ENCODE results near the gene ZKSCAN3. TPM values are rescaled to one million over a fixed set of nuclear protein-coding genes. Genes with fewer than 3 reads are reported as not detected.

ZKSCAN3 gene
- total and polyA plus RNA-seq, 2 experiments from 2014 or later, result 3.0 to 7.6 TPM

- Histone ChIP-seq H3K4me1 (ENCODE audit: insufficient read depth) (no peaks in the 10 kb centered on the region), H3F3A (replicated peaks; ENCODE audit: low read depth) (no peaks in the 10 kb centered on the region), H3K27me3 (ENCODE audit: insufficient read depth) (no peaks in the 10 kb centered on the region), H3K4me3 (no peak overlapping the region), H3K4me2 (no peak overlapping the region), H4K20me1 (replicated peaks; ENCODE audit: insufficient read depth) (0 out of 2 replicates have a peak, but pooled peaks cover 3% of the 10 kb centered on the region), H3K36me3 (ENCODE audit: insufficient read depth) (no peaks in the 10 kb centered on the region), H3K27ac (ENCODE audit: low read depth) (no peak overlapping the region), H3K79me2 (replicated peaks; ENCODE audit: insufficient read depth) (no peaks in the 10 kb centered on the region), H2AFZ (no peak overlapping the region), H3K9me2 (ENCODE audit: insufficient read depth) (no peaks in the 10 kb centered on the region)
- Mint-ChIP-seq H3K4me3 (no peak overlapping the region), H3K9me3 (no peaks in the 10 kb centered on the region), H3K27ac (no peak overlapping the region), H3K27me3 (ENCODE audit: insufficient read depth, low read depth, poor library complexity) (no peaks in the 10 kb centered on the region), H3K4me1 (no peaks in the 10 kb centered on the region), H3K36me3 (ENCODE audit: low read depth) (no peaks in the 10 kb centered on the region)
- ATAC-seq, result no peak
- no peak for TF ChIP-seq ZNF331 (CRISPR knock-in tag; IDR thresholded peaks at IDR 0.05; ENCODE audit: low read depth)
- DNase-seq (ENCODE audit: low spot score), result no peak
Observed at GRCh38 chr6:28413681-28414080, 63.9 kb downstream of the ZKSCAN3 start.

Small RNAs within 50 kb of the gene (small RNA-seq; reads per million reads assigned to genes)
- not detected for gene AL021997.1 (ENCODE audit: low replicate concordance)
- not detected for gene AL021997.2 (ENCODE audit: low replicate concordance)
- gene RNU2-45P (ENCODE audit: low replicate concordance), result not detected

Other genes with a start within 250 kb of the ZKSCAN3 start
- gene ZSCAN16, start 225.3 kb upstream of the ZKSCAN3 start, total RNA-seq (2014; rRNA removed; shearing (Covaris generic)), result 4.7 and 10.3 TPM in 2 replicates
- gene ZSCAN16, start 225.3 kb upstream of the ZKSCAN3 start, polyA plus RNA-seq (2016; fragmentation: Nextera tagmentation; extraction: Ambion mirVana), result 9.2 and 12.9 TPM in 2 replicates
- gene ZKSCAN8, start 208.1 kb upstream of the ZKSCAN3 start, total RNA-seq (2014; rRNA removed; shearing (Covaris generic)), result 21.3 and 22.6 TPM in 2 replicates
- 4.0 and 4.2 TPM in 2 replicates for gene ZKSCAN8, start 208.1 kb upstream of the ZKSCAN3 start, polyA plus RNA-seq (2016; fragmentation: Nextera tagmentation; extraction: Ambion mirVana)
- 10.9 and 11.9 TPM in 2 replicates for gene ZSCAN9, start 124.7 kb upstream of the ZKSCAN3 start, total RNA-seq (2014; rRNA removed; shearing (Covaris generic))
- 10.0 and 10.9 TPM in 2 replicates for gene ZSCAN9, start 124.7 kb upstream of the ZKSCAN3 start, polyA plus RNA-seq (2016; fragmentation: Nextera tagmentation; extraction: Ambion mirVana)
- 5.7 and 5.9 TPM in 2 replicates for gene ZKSCAN4, start 97.7 kb upstream of the ZKSCAN3 start, total RNA-seq (2014; rRNA removed; shearing (Covaris generic))
- 2.8 and 3.1 TPM in 2 replicates for gene ZKSCAN4, start 97.7 kb upstream of the ZKSCAN3 start, polyA plus RNA-seq (2016; fragmentation: Nextera tagmentation; extraction: Ambion mirVana)
- gene NKAPL, start 90.7 kb upstream of the ZKSCAN3 start, total RNA-seq (2014; rRNA removed; shearing (Covaris generic)), result 0.16 and 1.6 TPM in 2 replicates
- gene NKAPL, start 90.7 kb upstream of the ZKSCAN3 start, polyA plus RNA-seq (2016; fragmentation: Nextera tagmentation; extraction: Ambion mirVana), result 2.9 and 3.2 TPM in 2 replicates
- gene ZSCAN26, start 82.8 kb upstream of the ZKSCAN3 start, total RNA-seq (2014; rRNA removed; shearing (Covaris generic)), result 10.2 and 13.0 TPM in 2 replicates
- 3.5 and 6.5 TPM in 2 replicates for gene ZSCAN26, start 82.8 kb upstream of the ZKSCAN3 start, polyA plus RNA-seq (2016; fragmentation: Nextera tagmentation; extraction: Ambion mirVana)
- 8.4 and 10.5 TPM in 2 replicates for gene PGBD1, start 68.4 kb upstream of the ZKSCAN3 start, total RNA-seq (2014; rRNA removed; shearing (Covaris generic))
- gene PGBD1, start 68.4 kb upstream of the ZKSCAN3 start, polyA plus RNA-seq (2016; fragmentation: Nextera tagmentation; extraction: Ambion mirVana), result 6.0 and 7.5 TPM in 2 replicates
- 4.7 and 12.1 TPM in 2 replicates for gene ZSCAN31, start 13.8 kb upstream of the ZKSCAN3 start, total RNA-seq (2014; rRNA removed; shearing (Covaris generic))
- 2.8 and 3.1 TPM in 2 replicates for gene ZSCAN31, start 13.8 kb upstream of the ZKSCAN3 start, polyA plus RNA-seq (2016; fragmentation: Nextera tagmentation; extraction: Ambion mirVana)
- 5.7 and 7.3 TPM in 2 replicates for gene ZSCAN12, start 49.8 kb downstream of the ZKSCAN3 start, total RNA-seq (2014; rRNA removed; shearing (Covaris generic))
- gene ZSCAN12, start 49.8 kb downstream of the ZKSCAN3 start, polyA plus RNA-seq (2016; fragmentation: Nextera tagmentation; extraction: Ambion mirVana), result 1.9 and 2.0 TPM in 2 replicates
- 3.1 and 7.8 TPM in 2 replicates for gene ZSCAN23, start 93.5 kb downstream of the ZKSCAN3 start, total RNA-seq (2014; rRNA removed; shearing (Covaris generic))
- gene ZSCAN23, start 93.5 kb downstream of the ZKSCAN3 start, polyA plus RNA-seq (2016; fragmentation: Nextera tagmentation; extraction: Ambion mirVana), result 0.30 and 1.9 TPM in 2 replicates
- gene GPX6, start 165.8 kb downstream of the ZKSCAN3 start, total RNA-seq (2014; rRNA removed; shearing (Covaris generic)), result not detected in 2 replicates
- not detected in 2 replicates for gene GPX6, start 165.8 kb downstream of the ZKSCAN3 start, polyA plus RNA-seq (2016; fragmentation: Nextera tagmentation; extraction: Ambion mirVana)
- not detected in 2 replicates for gene GPX5, start 175.9 kb downstream of the ZKSCAN3 start, total RNA-seq (2014; rRNA removed; shearing (Covaris generic))
- gene GPX5, start 175.9 kb downstream of the ZKSCAN3 start, polyA plus RNA-seq (2016; fragmentation: Nextera tagmentation; extraction: Ambion mirVana), result 0.14 TPM in 1 of 2 replicates, not detected in the other